ENCODE data around the gene PCDHGA11.
"Not testable (repeated sequence)": the region's sequence is repeated elsewhere in the genome, so short reads cannot be mapped to it uniquely, and the experiment has no call there.

Gene PCDHGA11

GRCh38 chr5:141432726-141433125 is 11.9 kb downstream of the PCDHGA11 start:
- DNase-seq = not testable (repeated sequence)

DNA sequence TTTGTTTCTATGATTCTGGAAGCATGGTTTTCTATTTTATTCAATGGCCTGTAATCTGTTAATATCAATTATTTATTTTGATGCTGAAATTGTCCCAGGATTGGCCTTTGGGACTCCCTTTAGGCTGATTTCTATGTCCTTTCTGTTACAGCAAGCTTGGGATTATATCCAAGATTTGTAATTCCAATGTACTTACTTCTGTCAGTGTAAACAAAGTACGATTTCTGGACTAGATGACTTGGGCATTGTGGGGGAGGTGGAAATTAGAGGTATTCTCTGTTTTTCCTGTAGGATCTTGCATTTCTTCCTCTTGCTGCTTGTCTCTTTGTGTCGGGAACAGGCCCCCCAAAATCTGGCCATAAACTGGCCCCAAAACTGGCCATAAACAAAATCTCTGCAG is 13.2 kb downstream of the PCDHGA11 start:
- DNase-seq = no peak

DNA sequence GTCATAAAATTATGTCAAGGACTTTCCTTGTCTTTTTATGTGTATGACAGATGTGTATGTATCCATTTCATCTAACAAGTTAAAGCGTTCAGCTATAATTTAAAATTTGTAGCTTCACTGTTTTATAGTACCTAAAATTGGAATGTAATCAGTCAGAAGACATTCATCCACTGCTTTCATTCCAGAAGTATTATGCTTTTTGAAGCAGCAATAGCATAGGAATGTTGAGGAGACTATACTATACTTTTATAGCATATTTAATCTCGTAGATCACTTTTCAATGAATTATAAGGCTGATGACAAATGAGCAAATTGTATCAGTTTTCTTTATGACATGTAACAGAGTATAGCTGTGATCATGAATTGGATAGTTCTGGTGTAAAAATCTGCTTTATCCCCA is 16.4 kb downstream of the PCDHGA11 start:
- no peak for DNase-seq

DNA sequence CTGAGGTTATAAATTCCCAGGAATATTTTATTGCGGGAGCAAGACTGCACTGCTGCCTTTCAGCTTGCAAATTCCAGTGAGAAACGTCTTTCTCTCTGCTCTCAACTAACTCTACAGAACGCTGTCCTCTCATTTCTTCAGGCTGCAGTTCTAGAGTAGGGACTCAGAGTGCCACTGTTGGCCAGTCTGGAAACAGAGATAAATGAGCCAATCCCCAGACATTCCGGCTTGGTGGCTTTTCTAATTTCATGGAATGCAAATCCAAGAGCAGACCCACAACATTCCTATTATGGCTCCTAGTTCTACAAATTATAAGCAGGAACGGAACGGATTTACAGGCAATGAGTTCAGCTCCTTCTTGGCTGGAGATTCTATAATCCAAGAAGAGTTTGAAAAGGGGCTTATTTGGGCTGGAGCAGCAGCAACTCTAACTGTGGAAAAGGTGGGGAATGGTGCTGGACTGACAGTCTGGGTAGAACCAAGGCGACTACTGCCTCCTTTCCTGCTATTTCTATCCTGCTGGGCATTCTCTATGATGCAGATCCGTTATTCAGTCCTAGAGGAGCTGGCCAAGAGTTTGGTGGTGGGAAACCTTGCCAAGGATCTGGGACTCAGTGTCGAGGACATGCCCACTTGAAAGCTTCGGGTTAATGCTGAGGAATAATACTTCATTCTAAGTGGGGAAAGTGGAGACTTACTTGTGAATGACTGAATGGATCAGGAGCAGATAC is 18.7 kb downstream of the PCDHGA11 start:
- DNase-seq = no peak

GRCh38 chr5:141440341-141440740 is 19.5 kb downstream of the PCDHGA11 start:
- no peak for DNase-seq

DNA sequence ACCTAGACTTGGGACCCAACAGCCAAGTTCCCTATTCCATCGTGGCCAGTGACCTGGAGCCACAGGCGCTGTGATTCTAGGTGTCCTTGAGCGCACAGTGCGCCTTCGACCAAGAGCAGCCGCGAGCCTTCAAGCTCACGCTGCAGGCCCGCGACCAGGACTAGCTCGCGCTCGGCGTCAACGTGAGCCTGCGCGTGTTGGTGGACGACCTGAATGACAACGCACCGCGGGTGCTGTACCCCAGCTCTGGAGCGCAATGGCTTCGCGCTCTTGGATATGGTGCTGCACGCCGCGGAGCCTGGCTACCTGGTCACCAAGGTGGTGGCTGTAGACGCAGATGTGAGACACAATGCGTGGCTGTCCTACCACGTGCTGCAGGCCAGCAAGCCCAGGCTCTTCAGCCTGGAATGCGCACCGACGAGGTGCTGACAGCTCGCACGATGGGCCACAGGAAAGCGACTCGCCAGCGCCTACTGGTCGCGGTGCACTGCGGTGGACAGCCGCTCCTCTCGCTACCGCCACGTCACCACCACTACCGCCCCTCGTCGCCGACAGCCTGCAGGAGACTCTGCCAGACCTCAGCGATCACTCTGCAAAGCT is 20.8 kb downstream of the PCDHGA11 start:
- no peak for DNase-seq

- no peak for DNase-seq
Observed at GRCh38 chr5:141465351-141465750, 44.5 kb downstream of the PCDHGA11 start.

Data from NCI-H69 (cell line).